HG03045 (cell line): ENCODE results near the gene TRAF1.
"Not testable (repeated sequence)": the region's sequence is repeated elsewhere in the genome, so short reads cannot be mapped to it uniquely, and the experiment has no call there.

Source experiments
- ATAC-seq: cut with Tn5 transposase; IDR thresholded peaks from one replicate; pipeline ENCODE4 v1.9.1; 2021; ENCODE audit warnings: mild to moderate bottlenecking, moderate library complexity; ENCODE audit not compliant: unreplicated experiment

TRAF1 gene

GRCh38 chr9:120926397-120926928 is at the start of gene TRAF1:
Gene TRAF1, minus strand, starts transcription at chr9:120926796. Its CDS starts 721 bp downstream, at chr9:120926075.
- peak; percentile 19 for ATAC-seq

- ATAC-seq: no peak
These were observed 48.3 kb upstream of the TRAF1 start for GRCh38 chr9:120974921-120975320.

GRCh38 chr9:120974181-120974580 is 47.6 kb upstream of the TRAF1 start:
- no peak for ATAC-seq

- no peak for ATAC-seq
These were observed 45.3 kb upstream of the TRAF1 start for GRCh38 chr9:120971938-120972337.

- not testable (repeated sequence) for ATAC-seq
These were observed 44.9 kb upstream of the TRAF1 start for GRCh38 chr9:120971471-120971870.

- ATAC-seq: no peak
These were observed 43.6 kb upstream of the TRAF1 start for GRCh38 chr9:120970244-120970643.

GRCh38 chr9:120966013-120966369 is 39.4 kb upstream of the TRAF1 start:
- ATAC-seq: no peak

GRCh38 chr9:120965344-120966012 is 38.9 kb upstream of the TRAF1 start:
- no peak for ATAC-seq

GRCh38 chr9:120961936-120962335 is 35.3 kb upstream of the TRAF1 start:
- ATAC-seq: no peak

- no peak for ATAC-seq
These were observed 33.4 kb upstream of the TRAF1 start for GRCh38 chr9:120960001-120960400.

- ATAC-seq: no peak
These were observed 30.3 kb upstream of the TRAF1 start for GRCh38 chr9:120956862-120957261.

- ATAC-seq: no peak
These were observed 25.5 kb upstream of the TRAF1 start for GRCh38 chr9:120951960-120952618.

- no peak for ATAC-seq
These were observed 24.1 kb upstream of the TRAF1 start for GRCh38 chr9:120950421-120951388.

GRCh38 chr9:120949290-120949689 is 22.7 kb upstream of the TRAF1 start:
- ATAC-seq: no peak

GRCh38 chr9:120948824-120949223 is 22.2 kb upstream of the TRAF1 start:
- ATAC-seq: no peak

GRCh38 chr9:120947222-120947621 is 20.6 kb upstream of the TRAF1 start:
- ATAC-seq: no peak

- no peak for ATAC-seq
These were observed 19.7 kb upstream of the TRAF1 start for GRCh38 chr9:120946259-120946658.

GRCh38 chr9:120944948-120945347 is 18.4 kb upstream of the TRAF1 start:
- no peak for ATAC-seq

- ATAC-seq: peak; percentile 89
These were observed 17.8 kb upstream of the TRAF1 start for GRCh38 chr9:120944434-120944843.

- no peak for ATAC-seq
These were observed 15.8 kb upstream of the TRAF1 start for GRCh38 chr9:120942186-120943001.
